GM12878 (cell line): Measurements from ENCODE around the gene SLC35A4. TPM values are rescaled to one million over a fixed set of nuclear protein-coding genes. Genes with fewer than 3 reads are reported as not detected.

ENCODE experiments used
- ATAC-seq: fragments of 200-7000 bp; cut with Tn5 transposase; 3 replicates; pipeline ENCODE4 v1.9.1; 2020; ENCODE audit warnings: mild to moderate bottlenecking, moderate library complexity
- Bru-seq: library from RNA; stranded (reverse); fragments of 400-500 nt; gene quantifications from one replicate; lab custom pipeline; 2021; lab: Mats Ljungman, UMichigan
- BruChase-seq, 2 experiments: library from RNA; stranded (reverse); fragments of 400-500 nt; gene quantifications; one replicate each; lab custom pipeline; 2021; lab: Mats Ljungman, UMichigan
- BruUV-seq: library from RNA; stranded (reverse); fragments of 400-500 nt; replicated peaks from 2 replicates; lab custom pipeline; 2021; lab: Mats Ljungman, UMichigan
- CTCF ChIA-PET: fragments of 300-600 bp; sonication (Branson Sonifier 250); formaldehyde crosslinking; extraction: SDS; loops from one replicate; lab custom pipeline; 2021; ENCODE audit warnings: inconsistent platforms; lab: Yijun Ruan, JAX
- POLR2A ChIA-PET: fragments of 350-600 bp; formaldehyde crosslinking; extraction: SDS; loops from one replicate; lab custom pipeline; 2021; ENCODE audit warnings: inconsistent platforms; lab: Charles Lee
- RAD21 ChIA-PET: fragments of 300-600 bp; sonication (Branson Sonifier 250); formaldehyde crosslinking; loops from one replicate; lab custom pipeline; 2023; ENCODE audit warnings: antibody characterized with exemption; ENCODE audit not compliant: unreplicated experiment; lab: Charles Lee
- SMC1A ChIA-PET: fragments of 300-600 bp; sonication (Branson Sonifier 250); formaldehyde crosslinking; loops from one replicate; lab custom pipeline; 2023; ENCODE audit not compliant: unreplicated experiment, uncharacterized antibody; lab: Charles Lee
- DNase-seq: peaks from one replicate; pipeline ENCODE4 v3.0.0-alpha.2; 2011; ENCODE audit warnings: low read depth, low spot score
- FAIRE-seq: peaks from 3 replicates; lab custom pipeline; 2011; peaks lifted over from hg19 to GRCh38; lab: Jason Lieb, UNC
- H2AFZ ChIP-seq: 2 replicates; pipeline ENCODE4 v1.6.0; 2011; ENCODE audit warnings: low read depth, low read length, control low read depth; ENCODE audit not compliant: control insufficient read depth
- H3K27ac ChIP-seq: 2 replicates; pipeline ENCODE4 v1.5.1; 2011; ENCODE audit warnings: control low read depth; ENCODE audit not compliant: control insufficient read depth, insufficient read depth
- H3K27me3 ChIP-seq, 2 experiments: replicated peaks in 1 of 2; 2 replicates each; pipeline versions ENCODE4 v1.6.0 to v1.6.1; 2011; ENCODE audit warnings: low read length in 1 of 2; ENCODE audit not compliant: control insufficient read depth in 2 of 2, insufficient read depth in 2 of 2
- H3K36me3 ChIP-seq, 2 experiments: 2 replicates each; pipeline ENCODE4 v1.5.1; 2011; ENCODE audit warnings: low read length in 1 of 2; ENCODE audit not compliant: control insufficient read depth in 2 of 2, insufficient read depth in 2 of 2
- H3K4me1 ChIP-seq: 2 replicates; pipeline ENCODE4 v1.6.1; 2011; ENCODE audit warnings: mild to moderate bottlenecking, low read length, moderate library complexity, mixed read lengths; ENCODE audit not compliant: control insufficient read depth, insufficient read depth
- H3K4me2 ChIP-seq: 2 replicates; pipeline ENCODE4 v1.6.0; 2011; ENCODE audit warnings: control low read depth; ENCODE audit not compliant: control insufficient read depth, insufficient read depth
- H3K4me3 ChIP-seq: fragments of 200-600 bp; sonication (generic); 2 replicates; pipeline ENCODE4 v1.5.1; 2016
- H3K79me2 ChIP-seq: 2 replicates; pipeline ENCODE4 v1.6.0; 2011; ENCODE audit warnings: low read length; ENCODE audit not compliant: control insufficient read depth, insufficient read depth
- H3K9ac ChIP-seq: 2 replicates; pipeline ENCODE4 v1.8.0; 2011; ENCODE audit warnings: low read length, control low read depth, mixed read lengths; ENCODE audit not compliant: control insufficient read depth, insufficient read depth
- H3K9me3 ChIP-seq: replicated peaks from 3 replicates; pipeline ENCODE4 v1.5.1; 2011; ENCODE audit warnings: mild to moderate bottlenecking, low read length; ENCODE audit not compliant: control insufficient read depth, insufficient read depth
- H4K20me1 ChIP-seq: 2 replicates; pipeline ENCODE4 v1.6.0; 2011; ENCODE audit not compliant: control insufficient read depth, insufficient read depth
- BHLHE40 ChIP-seq, 2 experiments: fragments of 450-650 bp in 1 of 2; IDR thresholded peaks; 2 replicates each; pipeline ENCODE4 v1.6.1; 2011 to 2017; ENCODE audit warnings: low read depth in 2 of 2, borderline replicate concordance in 1 of 2, improper control_type of control experiment in 1 of 2, low read length in 1 of 2, mild to moderate bottlenecking in 1 of 2
- WGBS: methylation state at CpG from one replicate; pipeline ENCODE4 v1.1.6; 2016; ENCODE audit warnings: low lambda C conversion rate; ENCODE audit not compliant: insufficient replicate concordance, insufficient coverage; ENCODE audit errors: missing lambda C conversion rate; 5-methylcytosine and 5-hydroxymethylcytosine counted together
- in situ Hi-C: fragments of 300-500 bp; cut with MboI; formaldehyde crosslinking; loops from 9 replicates; pipeline ENCODE4 v1.14.3; 2018; ENCODE audit warnings: mixed read lengths
- intact Hi-C: fragments of 100-400 bp; cut with micrococcal nuclease; formaldehyde crosslinking; loops from one replicate; pipeline ENCODE4 v1.14.2; 2022; ENCODE audit not compliant: unreplicated experiment
- long read RNA-seq, 2 experiments: library from polyadenylated mRNA; unstranded; transcript quantifications; one replicate each; pipeline ENCODE4 v2.0.0, GENCODE V29; 2019 to 2020
- polyA minus RNA-seq, 3 experiments: library from RNA; depleted of rRNA, polyadenylated mRNA; stranded (reverse); fragments of >200 nt; gene quantifications; 2 replicates each; pipeline ENCODE4 v1.2.3, GENCODE V29; 2011
- polyA plus RNA-seq, 11 experiments: library from polyadenylated mRNA; depleted of rRNA in 4 of 11; unstranded in 6 of 11; stranded (reverse) in 5 of 11; fragments of >200 nt; fragmentation: Nextera tagmentation in 4 of 11; fragmentation: Illumina TruSeq in 1 of 11; extraction: Ambion mirVana in 4 of 11; extraction: Trizol in 1 of 11; gene quantifications; 1 replicate in 1 of 11; 2 replicates in 10 of 11; pipeline versions ENCODE4 v1.2.1 to v1.2.3, GENCODE V29; 2011 to 2016; ENCODE audit warnings: inconsistent platforms in 2 of 11, missing spikeins in 2 of 11, low read depth in 1 of 11
- total RNA-seq, 4 experiments: library from RNA; depleted of rRNA in 3 of 4; stranded (reverse); fragments of >200 nt in 3 of 4; fragmentation: Illumina TruSeq in 1 of 4; extraction: Trizol in 1 of 4; gene quantifications; 2 replicates each; pipeline versions ENCODE4 v1.2.1 to v1.2.3, GENCODE V29; 2013 to 2021
- TF ChIP-seq, protein P1 (sequence below): IDR thresholded peaks from 2 replicates; pipeline ENCODE4 v1.6.1; 2012; ENCODE audit warnings: improper control_type of control experiment, low read depth, low read length; ENCODE audit not compliant: insufficient replicate concordance
- TF ChIP-seq, protein P2 (sequence below): fragments of 450-650 bp; IDR thresholded peaks from 2 replicates; pipeline ENCODE4 v1.6.1; 2016; ENCODE audit warnings: mild to moderate bottlenecking, moderate library complexity, borderline replicate concordance

Gene SLC35A4, protein sequence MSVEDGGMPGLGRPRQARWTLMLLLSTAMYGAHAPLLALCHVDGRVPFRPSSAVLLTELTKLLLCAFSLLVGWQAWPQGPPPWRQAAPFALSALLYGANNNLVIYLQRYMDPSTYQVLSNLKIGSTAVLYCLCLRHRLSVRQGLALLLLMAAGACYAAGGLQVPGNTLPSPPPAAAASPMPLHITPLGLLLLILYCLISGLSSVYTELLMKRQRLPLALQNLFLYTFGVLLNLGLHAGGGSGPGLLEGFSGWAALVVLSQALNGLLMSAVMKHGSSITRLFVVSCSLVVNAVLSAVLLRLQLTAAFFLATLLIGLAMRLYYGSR
- total RNA-seq (2013; cell fraction: nucleolus; rRNA removed), result 21.0 and 26.2 TPM in 2 replicates
- total RNA-seq (2014; rRNA removed), result 36.9 and 44.6 TPM in 2 replicates
- 22.2 and 23.8 TPM in 2 replicates for total RNA-seq (2014; rRNA removed; fragmentation: Illumina TruSeq; extraction: Trizol)
- 133 and 134 TPM in 2 replicates for total RNA-seq (2021)
- polyA plus RNA-seq (2011; ENCODE audit: low read depth), result 164 TPM
- 57.1 and 167 TPM in 2 replicates for polyA plus RNA-seq (2011; rRNA removed)
- polyA plus RNA-seq (2011; cell fraction: cytosol; rRNA removed), result 166 and 217 TPM in 2 replicates
- polyA plus RNA-seq (2011; cell fraction: nucleus; rRNA removed), result 93.5 and 103 TPM in 2 replicates
- polyA plus RNA-seq (2012), result 83.8 and 159 TPM in 2 replicates
- polyA plus RNA-seq (2014; fragmentation: Illumina TruSeq; extraction: Trizol), result 145 and 150 TPM in 2 replicates
- polyA plus RNA-seq (2014; fragmentation: Nextera tagmentation; extraction: Ambion mirVana), result 10 to 100 TPM; 27.8 to 31.7 TPM
- polyA plus RNA-seq (2014; rRNA removed), result 96.4 and 103 TPM in 2 replicates
- 100 to 1,000 TPM; 132 to 154 TPM for polyA plus RNA-seq (2016; fragmentation: Nextera tagmentation; extraction: Ambion mirVana)
- polyA minus RNA-seq (2011; rRNA and poly(A)+ RNA removed), result 119 and 156 TPM in 2 replicates
- 28.9 and 34.4 TPM in 2 replicates for polyA minus RNA-seq (2011; cell fraction: cytosol; rRNA and poly(A)+ RNA removed)
- 21.9 and 29.4 TPM in 2 replicates for polyA minus RNA-seq (2011; cell fraction: nucleus; rRNA and poly(A)+ RNA removed)
- percentile 88 among the genes with signal in this experiment for Bru-seq, nascent RNA
- BruChase-seq, experiment 1, labeled RNA remaining after a 6-hour chase, result percentile 96 among the genes with signal in this experiment
- BruChase-seq, experiment 2, labeled RNA remaining after a 2-hour chase, result percentile 93 among the genes with signal in this experiment
- long read RNA-seq, experiment 1, transcript SLC35A4-201 (3 exons, 3,041 nt), result major isoform, 96 of 120 reads
- long read RNA-seq, experiment 1, transcript SLC35A4-202 (2 exons, 3,617 nt), result minor isoform, 15 of 120 reads
- long read RNA-seq, experiment 1, partial matches to known transcripts, result 7 of 120 reads
- long read RNA-seq, experiment 1, other reads (novel, unspliced or antisense), result 2 of 120 reads
- long read RNA-seq, experiment 2, transcript SLC35A4-201 (3 exons, 3,041 nt), result major isoform, 21 of 39 reads
- long read RNA-seq, experiment 2, partial matches to known transcripts, result 16 of 39 reads
- long read RNA-seq, experiment 2, other reads (novel, unspliced or antisense), result 2 of 39 reads

DNA sequence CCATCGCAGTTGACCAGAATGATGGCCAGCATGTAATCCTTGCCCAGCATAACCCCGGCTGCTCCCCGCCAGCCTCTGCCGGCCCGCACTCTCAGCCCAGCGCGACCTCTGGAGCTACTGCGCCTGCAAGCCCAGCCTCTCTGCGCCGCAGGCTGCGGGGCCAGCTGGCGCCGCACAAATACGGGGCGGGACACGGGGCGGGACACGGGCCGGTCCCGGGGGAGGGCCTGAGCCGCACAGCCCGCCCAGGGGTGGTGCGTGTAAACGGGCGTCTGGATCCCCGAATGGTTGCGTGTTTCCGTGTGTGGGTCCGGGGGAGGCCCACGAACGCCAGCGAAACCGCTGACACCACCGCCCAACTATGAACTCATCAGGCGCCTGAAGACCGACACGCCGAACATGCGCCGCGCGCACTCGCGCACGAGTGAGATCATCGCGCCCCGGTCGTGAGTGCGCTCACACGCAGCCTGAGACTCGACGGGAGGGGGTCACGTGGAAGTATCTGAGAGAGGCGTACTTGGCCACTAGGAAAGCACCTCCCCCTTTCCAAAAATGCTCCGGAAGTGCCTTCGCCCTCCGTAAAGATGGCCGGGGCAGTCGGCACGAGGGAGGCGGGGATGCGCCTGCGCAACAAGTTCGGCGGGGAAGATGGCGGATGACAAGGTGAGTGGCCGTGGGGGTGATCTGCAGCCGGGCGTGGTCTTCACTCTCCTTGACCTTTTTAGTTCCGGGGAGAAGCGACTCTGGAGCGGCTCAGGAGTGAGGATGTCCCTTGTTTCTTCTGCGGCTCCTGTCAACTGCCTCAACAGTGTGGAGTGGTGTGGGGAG, at the start of gene SLC35A4, which contains the start of gene APBB3:
Gene SLC35A4 (plus strand): TSS at position 633 of the 828 bp plus-strand sequence. CDS start 2,342 bp downstream, outside the sequence.
Gene APBB3 (minus strand): TSS at position 403 of the 828 bp plus-strand sequence. CDS start 353 bp downstream, at position 50.
- intact Hi-C loops (loop anchor here (1.0 to 2.0 kb wide), 3 partner anchors 71 to 146 kb away; partner anchors contain the start of gene WDR55), in situ Hi-C loops (no loop called here)
- peaks cover 0 to 8% of the 10 kb centered on the region in 2 experiments; a peak in 3 of 4 replicates for H3K36me3 ChIP-seq
- BruUV-seq, result no TSS peak
- H4K20me1 ChIP-seq, result no peaks in the 10 kb centered on the region
- H3K4me3 ChIP-seq, result peak within 1 kb of the TSS; percentile 89
- no peaks in the 10 kb centered on the region for H3K9me3 ChIP-seq
- ChIA-PET SMC1A (interaction anchor here (0.7 to 1.3 kb wide), 3 partner anchors 9 to 157 kb away, joined by 3 to 4 read pairs (median 4); partner anchors contain the start of gene EIF4EBP3), CTCF (interaction anchor here (0.7 to 1.5 kb wide), 3 partner anchors 12 to 70 kb away, joined by 3 to 5 read pairs (median 4); no protein-coding TSS in a partner anchor), POLR2A (interaction anchor here (1.1 to 2.9 kb wide), 6 partner anchors 12 to 126 kb away, joined by 3 to 19 read pairs (median 4); partner anchors contain the start of genes EIF4EBP3, HARS1, IK and NDUFA2), RAD21 (interaction anchor here (0.6 to 1.8 kb wide), 6 partner anchors 10 to 1015 kb away, joined by 3 to 7 read pairs (median 4); partner anchors contain the start of gene EIF4EBP3)
- H3K27me3 ChIP-seq, result no peaks in the 10 kb centered on the region
- WGBS, result under 1% methylated on average over 74 of the region's 74 CpGs
- FAIRE-seq, result peak; percentile 93
- H3K27ac ChIP-seq, result peak within 1 kb of the TSS; percentile 92
- ATAC-seq, result peak; percentile 90
- H3K4me2 ChIP-seq, result peak within 1 kb of the TSS; percentile 95
- peak within 1 kb of the TSS; percentile 89 for H2AFZ ChIP-seq
- peaks cover 45% of the 10 kb centered on the region for H3K79me2 ChIP-seq
- DNase-seq, result peak; percentile 96
- peak within 1 kb of the TSS; percentile 92 for H3K9ac ChIP-seq
- peaks cover 39% of the 10 kb centered on the region for H3K4me1 ChIP-seq
- peak; percentile 93 to 96 for TF ChIP-seq BHLHE40 (IDR thresholded peaks at IDR 0.05; ENCODE audit: borderline replicate concordance in 1 of 2, low read depth in 2 of 2, low read length in 1 of 2)
- TF ChIP-seq, protein P1, sequence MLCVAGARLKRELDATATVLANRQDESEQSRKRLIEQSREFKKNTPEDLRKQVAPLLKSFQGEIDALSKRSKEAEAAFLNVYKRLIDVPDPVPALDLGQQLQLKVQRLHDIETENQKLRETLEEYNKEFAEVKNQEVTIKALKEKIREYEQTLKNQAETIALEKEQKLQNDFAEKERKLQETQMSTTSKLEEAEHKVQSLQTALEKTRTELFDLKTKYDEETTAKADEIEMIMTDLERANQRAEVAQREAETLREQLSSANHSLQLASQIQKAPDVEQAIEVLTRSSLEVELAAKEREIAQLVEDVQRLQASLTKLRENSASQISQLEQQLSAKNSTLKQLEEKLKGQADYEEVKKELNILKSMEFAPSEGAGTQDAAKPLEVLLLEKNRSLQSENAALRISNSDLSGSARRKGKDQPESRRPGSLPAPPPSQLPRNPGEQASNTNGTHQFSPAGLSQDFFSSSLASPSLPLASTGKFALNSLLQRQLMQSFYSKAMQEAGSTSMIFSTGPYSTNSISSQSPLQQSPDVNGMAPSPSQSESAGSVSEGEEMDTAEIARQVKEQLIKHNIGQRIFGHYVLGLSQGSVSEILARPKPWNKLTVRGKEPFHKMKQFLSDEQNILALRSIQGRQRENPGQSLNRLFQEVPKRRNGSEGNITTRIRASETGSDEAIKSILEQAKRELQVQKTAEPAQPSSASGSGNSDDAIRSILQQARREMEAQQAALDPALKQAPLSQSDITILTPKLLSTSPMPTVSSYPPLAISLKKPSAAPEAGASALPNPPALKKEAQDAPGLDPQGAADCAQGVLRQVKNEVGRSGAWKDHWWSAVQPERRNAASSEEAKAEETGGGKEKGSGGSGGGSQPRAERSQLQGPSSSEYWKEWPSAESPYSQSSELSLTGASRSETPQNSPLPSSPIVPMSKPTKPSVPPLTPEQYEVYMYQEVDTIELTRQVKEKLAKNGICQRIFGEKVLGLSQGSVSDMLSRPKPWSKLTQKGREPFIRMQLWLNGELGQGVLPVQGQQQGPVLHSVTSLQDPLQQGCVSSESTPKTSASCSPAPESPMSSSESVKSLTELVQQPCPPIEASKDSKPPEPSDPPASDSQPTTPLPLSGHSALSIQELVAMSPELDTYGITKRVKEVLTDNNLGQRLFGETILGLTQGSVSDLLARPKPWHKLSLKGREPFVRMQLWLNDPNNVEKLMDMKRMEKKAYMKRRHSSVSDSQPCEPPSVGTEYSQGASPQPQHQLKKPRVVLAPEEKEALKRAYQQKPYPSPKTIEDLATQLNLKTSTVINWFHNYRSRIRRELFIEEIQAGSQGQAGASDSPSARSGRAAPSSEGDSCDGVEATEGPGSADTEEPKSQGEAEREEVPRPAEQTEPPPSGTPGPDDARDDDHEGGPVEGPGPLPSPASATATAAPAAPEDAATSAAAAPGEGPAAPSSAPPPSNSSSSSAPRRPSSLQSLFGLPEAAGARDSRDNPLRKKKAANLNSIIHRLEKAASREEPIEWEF, result no peak
- TF ChIP-seq, protein P2, sequence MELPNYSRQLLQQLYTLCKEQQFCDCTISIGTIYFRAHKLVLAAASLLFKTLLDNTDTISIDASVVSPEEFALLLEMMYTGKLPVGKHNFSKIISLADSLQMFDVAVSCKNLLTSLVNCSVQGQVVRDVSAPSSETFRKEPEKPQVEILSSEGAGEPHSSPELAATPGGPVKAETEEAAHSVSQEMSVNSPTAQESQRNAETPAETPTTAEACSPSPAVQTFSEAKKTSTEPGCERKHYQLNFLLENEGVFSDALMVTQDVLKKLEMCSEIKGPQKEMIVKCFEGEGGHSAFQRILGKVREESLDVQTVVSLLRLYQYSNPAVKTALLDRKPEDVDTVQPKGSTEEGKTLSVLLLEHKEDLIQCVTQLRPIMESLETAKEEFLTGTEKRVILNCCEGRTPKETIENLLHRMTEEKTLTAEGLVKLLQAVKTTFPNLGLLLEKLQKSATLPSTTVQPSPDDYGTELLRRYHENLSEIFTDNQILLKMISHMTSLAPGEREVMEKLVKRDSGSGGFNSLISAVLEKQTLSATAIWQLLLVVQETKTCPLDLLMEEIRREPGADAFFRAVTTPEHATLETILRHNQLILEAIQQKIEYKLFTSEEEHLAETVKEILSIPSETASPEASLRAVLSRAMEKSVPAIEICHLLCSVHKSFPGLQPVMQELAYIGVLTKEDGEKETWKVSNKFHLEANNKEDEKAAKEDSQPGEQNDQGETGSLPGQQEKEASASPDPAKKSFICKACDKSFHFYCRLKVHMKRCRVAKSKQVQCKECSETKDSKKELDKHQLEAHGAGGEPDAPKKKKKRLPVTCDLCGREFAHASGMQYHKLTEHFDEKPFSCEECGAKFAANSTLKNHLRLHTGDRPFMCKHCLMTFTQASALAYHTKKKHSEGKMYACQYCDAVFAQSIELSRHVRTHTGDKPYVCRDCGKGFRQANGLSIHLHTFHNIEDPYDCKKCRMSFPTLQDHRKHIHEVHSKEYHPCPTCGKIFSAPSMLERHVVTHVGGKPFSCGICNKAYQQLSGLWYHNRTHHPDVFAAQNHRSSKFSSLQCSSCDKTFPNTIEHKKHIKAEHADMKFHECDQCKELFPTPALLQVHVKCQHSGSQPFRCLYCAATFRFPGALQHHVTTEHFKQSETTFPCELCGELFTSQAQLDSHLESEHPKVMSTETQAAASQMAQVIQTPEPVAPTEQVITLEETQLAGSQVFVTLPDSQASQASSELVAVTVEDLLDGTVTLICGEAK, result peak; percentile 78; the same call in 1 of the 2 replicates
